ENCODE measurements around the gene RSPO1. TPM values are rescaled to one million over a fixed set of nuclear protein-coding genes. Genes with fewer than 3 reads are reported as not detected.
"Not testable (repeated sequence)": the region's sequence is repeated elsewhere in the genome, so short reads cannot be mapped to it uniquely, and the experiment has no call there.

RSPO1 gene
- total RNA-seq, result not detected

DNA sequence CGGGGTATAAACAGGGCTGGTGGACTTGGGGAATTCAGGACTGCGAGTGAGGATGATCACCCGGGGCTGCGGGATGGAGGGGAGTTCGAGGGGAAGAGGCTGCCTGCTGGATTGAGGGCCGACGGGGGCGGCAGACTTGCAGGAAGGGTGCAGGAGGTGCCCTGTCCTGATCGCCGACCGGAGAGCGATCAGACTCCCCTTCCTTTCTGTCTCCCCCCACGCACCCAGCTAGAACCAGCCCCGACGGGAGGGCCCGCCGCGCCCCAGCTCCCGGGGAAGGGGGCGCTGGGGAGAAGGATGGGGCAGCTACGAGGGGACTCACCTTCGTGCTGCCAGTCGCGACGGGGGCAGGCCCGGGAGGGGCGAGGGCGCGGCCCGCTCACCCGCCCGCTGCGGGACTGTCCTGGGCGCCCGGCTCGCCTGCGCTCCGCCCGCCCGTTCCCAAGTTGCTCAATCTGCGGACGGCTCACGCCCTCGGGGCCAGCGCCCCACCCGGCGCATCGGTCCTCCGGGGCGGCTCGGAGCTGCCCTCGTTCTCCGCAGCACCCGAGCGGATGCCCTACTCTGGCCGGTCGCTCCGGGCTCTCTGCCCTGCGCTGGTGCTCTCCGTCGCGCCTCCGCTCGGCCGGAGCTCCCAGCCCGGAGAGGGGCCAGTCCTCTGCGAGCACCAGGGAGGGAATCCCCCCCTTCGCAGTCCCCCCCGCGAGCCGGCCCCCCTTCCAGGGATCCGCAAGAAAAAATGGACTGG, at the start of gene RSPO1:
Gene RSPO1 (minus strand): TSS at position 649 of the 748 bp plus-strand sequence. CDS start 5,231 bp downstream, outside the sequence.
- POLR2A ChIA-PET, result no interaction called here

DNA sequence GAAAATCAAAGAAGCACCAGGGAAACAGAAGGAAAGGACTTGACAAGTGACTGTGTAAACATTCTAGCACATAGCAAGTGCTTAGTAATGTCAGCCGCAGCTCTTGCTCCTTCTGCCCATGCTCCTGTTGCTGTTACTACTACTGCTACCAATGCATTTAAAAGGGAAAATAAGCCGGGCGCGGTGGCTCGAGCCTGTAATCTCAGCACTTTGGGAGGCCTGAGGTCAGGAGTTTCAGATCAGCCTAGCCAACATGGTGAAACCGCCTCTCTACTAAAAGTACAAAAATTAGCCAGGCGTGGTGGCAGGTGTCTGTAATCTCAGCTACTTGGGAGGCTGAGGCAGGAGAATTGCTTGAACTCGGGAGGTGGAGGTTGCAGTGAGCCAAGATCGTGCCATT, 49.5 kb upstream of the RSPO1 start:
- CTCF ChIA-PET, result interaction anchor here (1.5 kb wide), 1 partner anchor 10 kb away, joined by 4 read pairs; no protein-coding TSS in a partner anchor
- POLR2A ChIA-PET, result not testable (repeated sequence)

More for the DNA sequence above, at the start of gene RSPO1:
- CTCF ChIA-PET, result interaction anchor here (0.6 to 0.9 kb wide), 2 partner anchors 31 to 51 kb away, joined by 3 read pairs; no protein-coding TSS in a partner anchor

DNA sequence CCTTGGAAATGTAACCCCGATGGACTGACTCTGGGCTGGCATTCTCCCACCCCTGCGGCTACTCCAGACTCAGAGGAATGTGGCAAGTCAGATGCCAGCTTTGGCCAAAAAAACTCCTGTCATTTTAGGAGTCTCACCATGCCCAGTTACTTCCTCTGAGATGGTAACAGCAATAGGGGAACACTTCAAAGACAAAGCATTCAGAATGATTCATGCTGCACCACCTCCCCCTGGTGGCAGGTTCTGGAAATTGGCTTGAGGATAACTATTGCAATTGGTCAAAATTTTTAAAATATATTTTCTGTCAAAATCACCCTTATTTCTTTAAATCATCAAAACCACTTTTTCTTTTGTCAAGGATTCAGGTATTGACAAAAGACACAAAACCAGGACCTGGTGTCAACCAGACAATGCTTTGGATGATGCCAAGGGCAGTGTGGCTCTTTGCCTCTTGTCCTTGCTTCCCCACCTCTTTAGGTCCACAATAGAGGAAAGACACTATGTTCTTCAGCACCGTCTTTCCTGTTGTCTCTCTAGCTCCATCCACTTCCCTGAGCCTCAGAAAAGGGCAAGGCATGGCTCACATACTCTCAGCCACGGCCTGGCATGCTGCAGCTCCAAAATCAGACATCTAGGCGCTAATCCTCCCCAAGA, 47.8 kb upstream of the RSPO1 start:
- CTCF ChIA-PET, result interaction anchor here (0.5 to 6.3 kb wide), 10 partner anchors 8 to 227 kb away, joined by 3 to 30 read pairs (median 4); partner anchors contain the start of genes CDCA8 and EPHA10

GRCh38 chr1:37680933-37681332, 46.2 kb upstream of the RSPO1 start:
- ChIA-PET POLR2A (no interaction called here), CTCF (interaction anchor here (0.8 to 6.3 kb wide), 5 partner anchors 9 to 109 kb away, joined by 3 to 30 read pairs (median 3); partner anchors contain the start of genes EPHA10 and GNL2)

More for the DNA sequence above, 47.8 kb upstream of the RSPO1 start:
- POLR2A ChIA-PET, result no interaction called here

DNA sequence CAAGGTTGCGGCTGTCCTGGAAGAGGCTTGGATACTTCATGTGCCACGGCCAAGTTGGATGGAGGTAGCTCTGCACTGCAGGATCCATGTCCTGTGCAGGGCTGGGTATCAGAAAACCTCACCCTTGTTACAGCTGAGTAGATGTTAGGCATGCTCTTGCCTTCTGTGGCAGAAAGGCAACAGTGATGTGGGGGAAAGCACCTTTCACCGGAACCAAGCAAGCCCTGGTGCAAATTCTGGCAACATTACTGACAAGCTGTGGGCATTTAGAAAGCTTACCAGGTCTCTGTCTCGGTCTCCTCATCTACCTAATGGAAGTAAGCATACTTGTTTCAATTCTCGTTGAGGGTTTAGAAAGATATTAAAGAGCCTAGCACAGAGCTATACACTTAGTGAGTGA, 43.1 kb upstream of the RSPO1 start:
- ChIA-PET CTCF (interaction anchor here (6.3 kb wide), 1 partner anchor 74 kb away, joined by 30 read pairs; no protein-coding TSS in a partner anchor), POLR2A (interaction anchor here (1.1 kb wide), 1 partner anchor 12 kb away, joined by 3 read pairs; no protein-coding TSS in a partner anchor)

DNA sequence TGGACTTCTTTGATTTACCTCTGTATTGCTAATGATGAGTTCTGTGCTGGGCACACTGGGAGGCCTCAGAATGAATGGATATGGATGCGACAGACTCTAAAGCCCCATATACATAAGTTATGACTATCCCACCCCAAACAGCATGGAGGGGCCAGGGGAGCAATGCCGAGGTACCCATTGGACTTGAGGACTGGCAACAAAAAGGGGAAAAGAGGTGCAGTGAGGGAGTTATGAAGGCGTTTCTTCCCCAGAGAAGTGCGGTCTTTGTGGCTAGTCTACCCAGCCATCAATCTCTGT, 42.4 kb upstream of the RSPO1 start:
- CTCF ChIA-PET, result interaction anchor here (1.4 kb wide), 1 partner anchor 62 kb away, joined by 3 read pairs; no protein-coding TSS in a partner anchor

DNA sequence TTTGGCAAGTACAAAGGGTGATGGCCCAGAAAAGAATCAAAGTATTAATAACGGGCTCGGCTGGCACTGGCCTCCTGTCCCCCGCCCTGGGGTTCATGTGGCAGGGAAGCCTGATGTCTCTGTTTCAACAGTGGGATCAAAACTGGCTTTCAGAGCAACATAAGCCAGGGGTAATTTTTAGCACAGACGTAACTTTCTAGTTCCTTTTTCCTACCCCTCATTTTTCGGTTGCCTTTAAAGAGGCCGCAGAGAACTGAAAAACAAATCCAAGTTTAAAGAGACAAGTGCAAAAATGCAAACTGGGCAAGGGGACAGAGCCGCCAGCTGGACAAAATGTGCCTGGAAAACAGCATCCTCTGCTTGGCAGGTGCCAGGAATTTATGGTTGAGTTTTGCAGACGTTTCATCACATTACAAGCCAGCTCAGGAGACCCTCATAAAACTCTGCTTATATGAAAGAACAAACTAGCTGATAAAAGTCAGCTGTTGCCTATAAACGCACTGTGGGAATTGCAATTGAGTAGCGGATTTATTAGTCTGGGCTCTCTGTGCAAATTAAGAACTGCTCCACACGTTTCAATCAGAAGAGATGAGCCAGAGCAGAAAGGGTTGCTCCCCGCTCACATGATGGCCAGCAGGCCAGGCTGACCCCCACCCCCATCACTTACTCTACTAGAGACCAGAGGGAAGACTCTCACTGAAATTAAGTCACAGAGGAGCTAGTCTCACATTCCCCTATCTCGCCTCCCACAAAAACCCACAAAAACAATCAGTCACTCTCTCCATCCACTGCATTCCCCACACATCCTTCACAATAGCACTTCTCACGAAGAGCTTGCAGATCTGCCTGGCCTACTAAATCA, 41.8 kb upstream of the RSPO1 start:
- POLR2A ChIA-PET, result interaction anchor here (1.1 kb wide), 1 partner anchor 13 kb away, joined by 3 read pairs; no protein-coding TSS in a partner anchor
- CTCF ChIA-PET, result interaction anchor here (1.4 kb wide), 1 partner anchor 61 kb away, joined by 3 read pairs; no protein-coding TSS in a partner anchor

More for the DNA sequence above, 42.4 kb upstream of the RSPO1 start:
- POLR2A ChIA-PET, result interaction anchor here (1.1 kb wide), 1 partner anchor 12 kb away, joined by 3 read pairs; no protein-coding TSS in a partner anchor

DNA sequence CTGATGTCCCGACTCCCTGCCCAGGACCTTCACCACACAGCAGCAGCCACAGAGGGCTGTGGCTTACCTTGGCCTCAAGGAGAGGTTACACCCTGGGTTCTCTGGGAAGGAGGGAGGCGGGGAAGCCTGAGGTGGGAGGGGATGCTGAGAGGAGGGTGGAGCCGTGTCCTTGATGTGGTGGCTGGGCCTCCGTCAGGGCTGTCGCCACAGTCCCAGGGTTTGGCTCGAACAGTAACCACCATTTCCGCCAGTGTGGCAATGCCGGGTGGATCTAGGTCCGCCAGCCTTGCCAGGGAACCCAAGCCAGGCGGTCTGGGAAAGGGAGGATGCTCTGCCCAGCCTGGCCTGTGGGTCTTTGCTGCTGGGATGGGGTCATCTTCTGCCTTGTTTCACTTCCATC, 39.2 kb upstream of the RSPO1 start:
- CTCF ChIA-PET, result interaction anchor here (1.0 kb wide), 1 partner anchor 10 kb away, joined by 4 read pairs; no protein-coding TSS in a partner anchor
- POLR2A ChIA-PET, result no interaction called here

- CTCF ChIA-PET, result interaction anchor here (1.5 kb wide), 1 partner anchor 18 kb away, joined by 3 read pairs; a partner anchor contains a TSS
- POLR2A ChIA-PET, result no interaction called here
Measured at GRCh38 chr1:37672136-37672870, 37.6 kb upstream of the RSPO1 start.

DNA sequence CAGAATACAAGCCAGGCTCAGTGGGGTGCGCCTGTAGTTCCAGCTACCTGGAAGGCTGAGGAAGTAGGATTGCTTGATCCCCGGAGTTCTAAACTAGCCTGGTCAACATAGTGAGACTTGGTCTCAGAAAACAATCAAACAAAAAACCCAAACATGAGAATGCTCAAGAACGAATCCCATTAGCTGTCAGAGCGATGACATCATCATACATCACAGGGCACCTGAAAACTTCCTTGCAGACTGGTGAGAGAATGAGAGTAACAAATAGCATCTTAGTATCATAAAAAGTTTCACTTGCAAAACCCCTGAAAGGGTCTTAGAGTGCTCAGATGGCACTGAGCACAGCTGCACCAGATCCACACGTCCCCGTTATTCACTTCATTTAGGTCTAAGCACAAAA, 36.6 kb upstream of the RSPO1 start:
- ChIA-PET CTCF (no interaction called here), POLR2A (no interaction called here)

- ChIA-PET POLR2A (no interaction called here), CTCF (interaction anchor here (0.6 kb wide), 1 partner anchor 35 kb away, joined by 3 read pairs; no protein-coding TSS in a partner anchor)
Measured at GRCh38 chr1:37670133-37670532, 35.4 kb upstream of the RSPO1 start.

DNA sequence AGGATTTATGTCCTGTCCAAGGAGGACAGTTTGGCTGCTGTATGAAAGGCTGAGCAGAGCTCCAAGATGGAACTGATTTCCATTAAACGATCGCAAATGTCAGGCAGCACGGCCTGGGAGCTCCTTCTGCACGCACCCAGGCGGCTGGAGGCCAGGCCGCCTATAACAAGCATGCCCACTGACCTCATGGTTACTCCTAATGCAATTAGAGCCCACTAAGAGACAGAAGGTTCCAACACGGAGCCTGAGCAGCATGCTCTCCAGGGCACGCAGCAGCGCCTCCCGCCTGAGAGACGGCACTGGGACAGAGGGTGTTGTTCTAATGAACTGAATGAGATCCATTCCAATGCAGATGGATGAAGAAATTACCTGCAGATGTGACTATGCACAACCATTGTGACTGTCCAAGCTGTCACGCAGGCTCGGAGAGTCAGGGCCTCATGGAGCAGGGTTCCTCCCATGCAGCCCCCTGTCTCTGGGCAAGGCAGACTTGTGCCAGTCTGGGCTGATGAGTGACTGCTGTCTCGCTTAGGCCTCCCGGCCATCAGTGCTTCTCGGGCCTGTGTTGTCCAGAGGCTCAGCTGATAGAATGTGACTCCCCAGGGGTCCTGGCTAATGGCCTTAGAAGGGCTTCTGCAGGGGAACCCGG, 32.5 kb upstream of the RSPO1 start:
- ChIA-PET POLR2A (no interaction called here), CTCF (interaction anchor here (0.6 kb wide), 1 partner anchor 64 kb away, joined by 3 read pairs; no protein-coding TSS in a partner anchor)

DNA sequence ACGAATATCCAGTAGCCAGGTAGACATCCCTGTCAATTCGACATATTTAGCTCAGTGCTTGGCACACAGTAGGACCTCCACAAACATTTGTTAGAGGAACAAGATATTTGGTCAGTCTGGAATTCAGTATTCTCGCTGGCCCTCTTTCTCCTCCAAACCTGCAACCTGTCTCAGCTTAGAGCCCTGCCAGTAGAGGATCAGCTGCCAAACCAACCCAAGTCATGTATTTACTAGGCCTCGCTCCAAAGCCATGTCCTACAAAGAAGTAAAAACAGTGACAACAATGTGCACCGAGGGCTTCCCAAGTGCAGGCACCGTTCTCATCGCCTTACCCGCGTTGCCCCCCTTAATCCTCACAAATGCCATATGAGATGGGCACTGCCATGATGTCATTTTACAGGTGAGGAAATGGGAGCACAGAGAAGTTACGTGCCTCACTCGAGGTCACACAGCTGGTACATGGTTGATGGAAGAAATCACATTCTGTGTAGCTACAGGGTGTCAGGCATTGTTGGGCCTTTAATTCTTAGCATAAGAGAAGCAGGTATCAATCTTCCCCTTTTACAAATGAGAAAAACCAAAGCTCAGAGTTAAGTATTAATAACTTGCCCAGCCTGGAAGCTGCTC, 31.7 kb upstream of the RSPO1 start:
- ChIA-PET POLR2A (no interaction called here), CTCF (interaction anchor here (0.9 kb wide), 1 partner anchor 70 kb away, joined by 3 read pairs; the partner anchor contains the start of gene GNL2)

GRCh38 chr1:37663426-37664000, 28.8 kb upstream of the RSPO1 start:
- CTCF ChIA-PET, result no interaction called here

DNA sequence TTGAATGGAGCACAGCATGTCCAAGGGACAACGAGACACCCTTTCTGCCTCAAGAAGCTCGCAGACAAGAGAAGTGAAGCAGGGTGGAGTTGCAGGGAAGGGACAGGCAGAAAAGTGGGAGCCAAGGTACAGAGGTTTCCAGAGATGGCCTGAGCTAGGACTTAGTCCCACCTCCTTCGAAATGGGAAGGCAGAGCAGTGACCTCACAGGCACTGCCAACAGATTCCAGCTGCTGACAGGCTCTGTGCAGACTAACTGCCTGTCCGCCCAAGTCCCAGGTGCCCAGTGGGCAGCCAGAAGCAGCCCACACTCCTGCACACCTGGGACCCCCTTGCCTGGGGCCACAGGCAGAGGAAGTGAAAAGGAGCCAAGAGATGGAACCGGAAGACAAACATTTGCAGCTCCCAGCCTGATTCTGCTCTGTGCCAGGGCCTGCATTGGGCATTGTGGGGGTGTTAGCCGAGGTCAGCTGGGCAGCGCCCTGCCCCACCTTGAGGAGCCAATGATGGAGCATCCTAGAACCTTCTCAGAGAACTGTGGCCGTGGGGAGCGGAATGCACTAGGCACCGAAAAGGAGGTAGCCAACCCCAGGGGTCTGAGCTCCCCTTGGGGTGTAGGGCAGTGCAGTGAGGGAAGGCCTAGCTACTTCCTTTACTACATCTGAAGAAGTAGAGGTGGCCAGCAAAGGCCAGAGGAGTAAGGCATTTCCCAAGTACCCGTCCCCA, 27.5 kb upstream of the RSPO1 start:
- ChIA-PET CTCF (no interaction called here), POLR2A (no interaction called here)

More at GRCh38 chr1:37663426-37664000, 28.8 kb upstream of the RSPO1 start:
- POLR2A ChIA-PET, result interaction anchor here (0.6 kb wide), 2 partner anchors 190 to 319 kb away, joined by 3 to 10 read pairs; no protein-coding TSS in a partner anchor

DNA sequence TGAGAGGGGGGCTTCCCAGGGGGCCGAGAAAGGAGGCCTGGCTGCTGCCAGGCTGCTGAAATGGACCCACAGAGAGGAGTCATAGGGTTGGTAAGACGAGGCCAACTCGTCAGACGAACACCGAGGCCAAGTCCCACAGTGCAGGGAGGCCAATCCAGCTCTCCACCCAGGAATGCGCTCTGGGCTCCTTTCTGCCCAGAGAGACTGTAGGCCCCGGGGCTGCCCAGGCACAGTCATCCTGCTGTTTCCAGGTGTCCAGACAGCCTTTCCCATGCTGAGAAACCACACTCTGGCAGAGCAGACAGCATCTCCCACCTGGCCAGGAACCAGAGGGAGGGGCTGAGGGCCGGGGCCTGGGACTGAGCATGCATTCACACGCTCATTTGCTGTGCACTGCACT, 26.7 kb upstream of the RSPO1 start:
- CTCF ChIA-PET, result no interaction called here

DNA sequence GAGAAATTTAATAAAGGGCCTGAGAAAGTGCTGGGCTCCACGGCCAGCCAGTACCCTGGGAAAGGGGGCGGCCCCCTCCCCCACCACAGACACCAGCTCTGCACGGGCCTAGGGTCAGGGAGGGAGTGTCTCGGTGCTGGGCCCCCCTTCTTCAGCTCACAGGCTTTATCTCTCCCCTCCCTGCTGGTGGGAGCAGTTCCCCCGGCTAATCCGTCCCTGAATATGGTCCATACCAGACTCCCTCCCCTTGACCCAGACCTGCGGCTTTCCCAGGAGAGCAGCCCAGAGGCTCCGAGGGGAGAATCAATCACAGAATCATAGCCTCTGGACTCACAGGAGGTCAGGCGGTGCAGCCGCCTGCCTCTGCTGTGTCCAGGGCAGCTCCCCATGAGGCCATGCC, 26.0 kb upstream of the RSPO1 start:
- CTCF ChIA-PET, result no interaction called here

More for the DNA sequence above, 26.7 kb upstream of the RSPO1 start:
- POLR2A ChIA-PET, result no interaction called here

More for the DNA sequence above, 26.0 kb upstream of the RSPO1 start:
- POLR2A ChIA-PET, result no interaction called here
